T-helper 17 cell (primary cell): ENCODE results near the gene COL4A2. TPM values are rescaled to one million over a fixed set of nuclear protein-coding genes. Genes with fewer than 3 reads are reported as not detected.

ENCODE experiments used
- total RNA-seq, 4 donors: library from RNA in 2 of 4; stranded (reverse) in 2 of 4; gene quantifications; one replicate each; pipeline ENCODE4 v1.2.3 and lab custom pipeline; 2022 to 2026

Gene COL4A2
- total RNA-seq, 2 donors from 2014 or later: 0.07 to 1.9 TPM

Other genes with a start within 250 kb of the COL4A2 start
- under 1 TPM in 1 of 2 donors, not detected in 1; 0.37 TPM for gene COL4A1, start 127 bp upstream of the COL4A2 start, total RNA-seq